Trophoblast cell (in vitro differentiated cells and primary cell): Measurements from ENCODE around the gene RALGDS.

Source experiments
- DNase-seq, 2 donors: peaks; one replicate each; pipeline ENCODE4 v3.0.0-alpha.2; 2016
- H2AFZ ChIP-seq: 2 replicates; pipeline ENCODE4 v1.6.1; 2013; ENCODE audit warnings: low read length, moderate library complexity, mild to moderate bottlenecking; ENCODE audit not compliant: insufficient read depth, poor library complexity
- H2AK5ac ChIP-seq: 2 replicates; pipeline ENCODE4 v1.6.1; 2013; ENCODE audit warnings: mild to moderate bottlenecking, low read length
- H2BK120ac ChIP-seq: 2 replicates; pipeline ENCODE4 v1.6.1; 2013; ENCODE audit warnings: low read length, mild to moderate bottlenecking, moderate library complexity; ENCODE audit not compliant: insufficient read depth, poor library complexity
- H2BK12ac ChIP-seq: 2 replicates; pipeline ENCODE4 v1.6.1; 2013; ENCODE audit warnings: mild to moderate bottlenecking, low read length, moderate library complexity
- H2BK5ac ChIP-seq: 2 replicates; pipeline ENCODE4 v1.6.1; 2013; ENCODE audit warnings: low read length, low read depth, moderate library complexity, mild to moderate bottlenecking; ENCODE audit not compliant: poor library complexity
- H3K14ac ChIP-seq: 2 replicates; pipeline ENCODE4 v1.6.1; 2013; ENCODE audit warnings: mild to moderate bottlenecking, low read length
- H3K18ac ChIP-seq: 2 replicates; pipeline ENCODE4 v1.6.1; 2013; ENCODE audit warnings: mild to moderate bottlenecking, low read length
- H3K23ac ChIP-seq: 2 replicates; pipeline ENCODE4 v1.6.1; 2013; ENCODE audit warnings: low read length
- H3K27ac ChIP-seq: 2 replicates; pipeline ENCODE4 v1.5.1; 2013; ENCODE audit warnings: low read depth, mild to moderate bottlenecking, inconsistent platforms, low read length, moderate library complexity
- H3K27me3 ChIP-seq: 2 replicates; pipeline ENCODE4 v1.6.1; 2013; ENCODE audit warnings: inconsistent platforms, mild to moderate bottlenecking, low read length, moderate library complexity; ENCODE audit not compliant: insufficient read depth
- H3K36me3 ChIP-seq, 2 experiments: 1 replicate in 1 of 2; 2 replicates in 1 of 2; pipeline ENCODE4 v1.6.1; 2013; ENCODE audit warnings: low read length in 2 of 2, mild to moderate bottlenecking in 2 of 2, moderate library complexity in 1 of 2; ENCODE audit not compliant: insufficient read depth in 2 of 2, control insufficient read depth in 1 of 2
- H3K4ac ChIP-seq: 2 replicates; pipeline ENCODE4 v1.6.1; 2013; ENCODE audit warnings: low read depth, mild to moderate bottlenecking, low read length, moderate library complexity
- H3K4me1 ChIP-seq, 2 experiments: 1 replicate in 1 of 2; 2 replicates in 1 of 2; pipeline ENCODE4 v1.6.1; 2013; ENCODE audit warnings: low read length in 2 of 2, mild to moderate bottlenecking in 2 of 2, moderate library complexity in 1 of 2; ENCODE audit not compliant: insufficient read depth in 2 of 2, control insufficient read depth in 1 of 2
- H3K4me2 ChIP-seq: 2 replicates; pipeline ENCODE4 v1.6.1; 2013; ENCODE audit warnings: inconsistent platforms, mild to moderate bottlenecking, low read length, moderate library complexity
- H3K4me3 ChIP-seq: 2 replicates; pipeline ENCODE4 v1.5.1; 2013; ENCODE audit warnings: mild to moderate bottlenecking, low read depth, low read length, inconsistent platforms
- H3K79me1 ChIP-seq: one replicate; pipeline ENCODE4 v1.6.1; 2013; ENCODE audit warnings: low read length
- H3K79me2 ChIP-seq: 2 replicates; pipeline ENCODE4 v1.6.1; 2013; ENCODE audit warnings: low read length, mild to moderate bottlenecking; ENCODE audit not compliant: control insufficient read depth, insufficient read depth, poor library complexity
- H3K9ac ChIP-seq: 2 replicates; pipeline ENCODE4 v1.6.1; 2013; ENCODE audit warnings: mild to moderate bottlenecking, low read length
- H3K9me3 ChIP-seq: 2 replicates; pipeline ENCODE4 v1.6.1; 2013; ENCODE audit warnings: low read depth, mild to moderate bottlenecking, control low read depth, inconsistent platforms, low read length; ENCODE audit not compliant: insufficient read depth
- H4K12ac ChIP-seq: 2 replicates; pipeline ENCODE4 v1.6.1; 2013; ENCODE audit warnings: low read depth, mild to moderate bottlenecking, low read length, moderate library complexity
- H4K8ac ChIP-seq: 2 replicates; pipeline ENCODE4 v1.6.1; 2013; ENCODE audit warnings: low read depth, mild to moderate bottlenecking, low read length, moderate library complexity
- H4K91ac ChIP-seq: one replicate; pipeline ENCODE4 v1.6.1; 2013; ENCODE audit warnings: low read depth, mild to moderate bottlenecking, low read length, moderate library complexity
- WGBS: extraction: QIAGEN DNeasy Blood & Tissue Kit; methylation state at CpG from one replicate; pipeline ENCODE4 v1.1.7; 2013; ENCODE audit warnings: missing lambda C conversion rate; ENCODE audit not compliant: insufficient read length, insufficient coverage; ENCODE audit errors: extremely low coverage; 5-methylcytosine and 5-hydroxymethylcytosine counted together

RALGDS gene

DNA sequence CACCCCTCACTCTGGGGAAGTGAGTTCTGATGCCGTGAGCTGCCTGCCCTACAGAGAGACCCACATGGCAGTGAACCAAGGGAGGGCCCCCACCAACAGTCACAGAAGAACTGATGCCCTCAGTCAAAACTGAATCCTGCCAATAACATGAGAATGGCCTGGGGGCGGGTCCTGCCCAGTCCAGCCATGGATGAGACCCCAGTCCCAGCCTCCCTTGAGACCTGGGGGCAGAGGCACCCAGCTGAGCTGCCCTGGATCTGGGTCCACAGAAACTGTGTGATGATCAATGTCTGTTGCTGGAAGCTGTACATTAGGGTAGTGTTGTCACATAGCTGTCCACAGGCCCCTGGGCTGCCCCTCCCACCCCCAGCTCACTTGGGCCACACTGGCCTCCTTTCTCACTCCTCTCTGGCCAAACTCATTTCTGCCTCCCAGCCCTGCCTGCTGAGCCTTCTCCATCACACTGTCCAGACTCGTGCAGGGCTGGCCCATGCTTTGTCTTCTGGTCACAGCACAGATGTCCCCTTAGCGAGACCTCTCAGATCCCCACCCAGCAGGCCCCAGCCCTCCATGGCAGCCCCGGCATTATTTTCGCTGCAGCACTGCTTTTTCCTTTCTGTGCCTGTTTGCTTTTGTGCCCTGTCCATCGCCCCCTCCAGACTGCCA, 25.8 kb upstream of the RALGDS start:
- Histone ChIP-seq H2AK5ac (no peak overlapping the region), H2BK5ac (no peak overlapping the region), H3K4ac (no peak overlapping the region), H3K27me3 (no peaks in the 10 kb centered on the region), H2BK12ac (no peak overlapping the region), H3K79me2 (peaks cover 10% of the 10 kb centered on the region), H3K36me3 (peaks cover 0 to 3% of the 10 kb centered on the region in 2 experiments), H3K9ac (no peak overlapping the region), H3K79me1 (peaks cover 16% of the 10 kb centered on the region), H4K8ac (no peak overlapping the region), H3K4me3 (no peak overlapping the region), H3K4me1 (peaks cover 23 to 35% of the 10 kb centered on the region in 2 experiments), H4K12ac (no peak overlapping the region), H3K14ac (no peak overlapping the region), H3K18ac (peak overlapping the region; percentile 18), H2BK120ac (no peak overlapping the region), H2AFZ (no peak overlapping the region), H4K91ac (no peak overlapping the region), H3K4me2 (no peak overlapping the region), H3K27ac (no peak overlapping the region), H3K9me3 (no peaks in the 10 kb centered on the region), H3K23ac (no peak overlapping the region)
- no CpG with 5 or more reads among the region's 7 CpGs for WGBS
- no peak for DNase-seq

DNA sequence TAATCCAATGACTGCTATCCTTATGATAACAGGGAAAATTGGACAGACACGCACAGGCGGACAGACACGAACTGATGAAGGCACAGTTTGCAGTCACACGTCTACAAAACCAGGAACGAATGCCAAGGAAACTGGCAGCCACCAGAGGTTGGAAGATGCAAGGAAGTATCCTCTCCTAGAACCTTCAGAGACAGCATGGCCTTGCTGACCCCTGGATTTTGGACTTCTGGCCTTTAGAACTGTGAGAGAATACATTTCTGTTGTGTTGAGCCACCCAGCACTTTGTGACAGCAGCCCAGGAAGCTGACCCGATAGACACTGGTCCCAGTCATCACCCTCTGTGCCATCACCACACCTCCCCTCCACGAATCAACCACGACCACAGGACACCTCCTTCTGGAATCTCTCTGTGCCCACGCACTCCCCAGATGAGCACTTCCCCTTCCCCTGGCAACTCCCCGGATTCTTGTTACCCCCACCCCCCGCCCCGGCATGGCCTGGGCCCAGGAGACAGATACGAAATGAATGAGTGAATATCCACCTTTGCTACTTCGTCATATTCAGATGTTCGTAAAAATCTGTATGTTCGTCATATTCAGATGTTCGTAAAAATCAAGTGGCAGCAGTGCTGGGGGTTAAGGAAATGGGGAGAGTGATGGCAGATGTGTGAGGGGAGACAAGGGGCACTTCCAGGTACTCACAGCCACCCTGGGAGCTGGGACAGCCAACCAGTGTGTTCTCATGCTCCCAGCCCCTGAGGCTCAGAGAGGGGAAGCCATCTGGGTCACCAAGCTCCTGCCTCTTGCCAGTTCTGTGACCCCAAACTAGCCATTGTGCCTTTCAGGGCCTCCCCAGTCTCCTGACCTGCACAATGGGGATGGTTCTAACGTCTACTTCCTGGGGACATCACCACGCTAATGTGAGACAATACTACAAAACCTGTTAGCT, 24.1 kb upstream of the RALGDS start:
- H3K4me2 ChIP-seq: no peak overlapping the region
- no peaks in the 10 kb centered on the region for H3K27me3 ChIP-seq
- no peak overlapping the region for H3K18ac ChIP-seq
- H3K36me3 ChIP-seq: peaks cover 0 to 3% of the 10 kb centered on the region in 2 experiments
- no peak overlapping the region for H2BK5ac ChIP-seq
- H2BK12ac ChIP-seq: no peak overlapping the region
- no peak for DNase-seq
- no peak overlapping the region for H2AFZ ChIP-seq
- no peak overlapping the region for H3K14ac ChIP-seq
- peaks cover 23 to 37% of the 10 kb centered on the region in 2 experiments for H3K4me1 ChIP-seq
- no peak overlapping the region for H2AK5ac ChIP-seq
- H3K4ac ChIP-seq: no peak overlapping the region
- H4K8ac ChIP-seq: no peak overlapping the region
- H3K9ac ChIP-seq: no peak overlapping the region
- H3K27ac ChIP-seq: no peak overlapping the region
- H3K79me2 ChIP-seq: peaks cover 10% of the 10 kb centered on the region
- WGBS: no CpG with 5 or more reads among the region's 19 CpGs
- no peak overlapping the region for H2BK120ac ChIP-seq
- H3K23ac ChIP-seq: no peak overlapping the region
- H3K9me3 ChIP-seq: no peaks in the 10 kb centered on the region
- H4K12ac ChIP-seq: no peak overlapping the region
- H4K91ac ChIP-seq: no peak overlapping the region
- no peak overlapping the region for H3K4me3 ChIP-seq
- H3K79me1 ChIP-seq: peaks cover 16% of the 10 kb centered on the region

- Histone ChIP-seq H4K91ac (peak overlapping the region; percentile 5), H2BK120ac (no peak overlapping the region), H3K9me3 (no peaks in the 10 kb centered on the region), H2BK5ac (no peak overlapping the region), H2BK12ac (no peak overlapping the region), H3K79me1 (peaks cover 15% of the 10 kb centered on the region), H2AK5ac (no peak overlapping the region), H3K14ac (no peak overlapping the region), H3K18ac (peak overlapping the region; percentile 3), H3K4me1 (peaks cover 20 to 33% of the 10 kb centered on the region in 2 experiments), H3K4me2 (peak overlapping the region; percentile 65), H3K4ac (no peak overlapping the region), H3K27me3 (no peaks in the 10 kb centered on the region), H3K9ac (no peak overlapping the region), H3K79me2 (peaks cover 8% of the 10 kb centered on the region), H3K23ac (no peak overlapping the region), H2AFZ (peak overlapping the region; percentile 1), H4K8ac (peak overlapping the region; percentile 1), H3K27ac (no peak overlapping the region), H4K12ac (peak overlapping the region; percentile 14), H3K36me3 (peaks cover 0 to 3% of the 10 kb centered on the region in 2 experiments), H3K4me3 (peak overlapping the region; percentile 56)
- DNase-seq: peak; percentile 62 to 85
- no CpG with 5 or more reads among the region's 52 CpGs for WGBS
Measured at GRCh38 chr9:133144142-133144903, 23.3 kb upstream of the RALGDS start.

- H4K8ac ChIP-seq: peak overlapping the region; percentile 1
- peak overlapping the region; percentile 3 for H3K18ac ChIP-seq
- H3K14ac ChIP-seq: no peak overlapping the region
Measured at GRCh38 chr9:133143639-133144141, 22.6 kb upstream of the RALGDS start.

More at GRCh38 chr9:133143639-133144141, 22.6 kb upstream of the RALGDS start:
- no peaks in the 10 kb centered on the region for H3K9me3 ChIP-seq
- peaks cover 12% of the 10 kb centered on the region for H3K79me1 ChIP-seq
- H3K4me2 ChIP-seq: peak overlapping the region; percentile 65
- no peak overlapping the region for H3K4me3 ChIP-seq
- H3K79me2 ChIP-seq: peaks cover 6% of the 10 kb centered on the region
- no peak overlapping the region for H3K23ac ChIP-seq
- H3K36me3 ChIP-seq: peaks cover 3% of the 10 kb centered on the region in 2 experiments
- no peak overlapping the region for H2AK5ac ChIP-seq
- H2BK12ac ChIP-seq: no peak overlapping the region
- H3K9ac ChIP-seq: no peak overlapping the region
- no peak overlapping the region for H3K4ac ChIP-seq
- H4K91ac ChIP-seq: peak overlapping the region; percentile 5
- H3K4me1 ChIP-seq: peaks cover 21 to 33% of the 10 kb centered on the region in 2 experiments
- WGBS: no CpG with 5 or more reads among the region's 13 CpGs
- peak overlapping the region; percentile 1 for H2AFZ ChIP-seq
- H3K27ac ChIP-seq: no peak overlapping the region
- no peak overlapping the region for H2BK120ac ChIP-seq
- H4K12ac ChIP-seq: peak overlapping the region; percentile 14
- H2BK5ac ChIP-seq: no peak overlapping the region
- DNase-seq: no peak
- H3K27me3 ChIP-seq: no peaks in the 10 kb centered on the region
